ENCODE results near the gene TSPAN13. TPM values are rescaled to one million over a fixed set of nuclear protein-coding genes. Genes with fewer than 3 reads are reported as not detected.

The TSPAN13 gene
- total and polyA plus RNA-seq, 2 of the 4 experiments (the other 2 are of a cell fraction): 3.0 to 5.0 TPM

- no peak overlapping the region for H3K4me3 ChIP-seq (ENCODE audit: insufficient read depth, low read depth, low read length)
- DNase-seq (peak; percentile 78), ATAC-seq (ENCODE audit: low read depth) (peak; percentile 10; the same call in 1 of the 2 replicates)
- H3K23ac ChIP-seq (ENCODE audit: low read depth, low read length): no peak overlapping the region
- H3K9me1 ChIP-seq (ENCODE audit: insufficient read depth, low read length): peaks cover 6% of the 10 kb centered on the region; the same call in 1 of the 2 replicates
- no peak overlapping the region for H2AK9ac ChIP-seq (replicated peaks; ENCODE audit: low read depth, low read length, poor library complexity)
- H3K18ac ChIP-seq (ENCODE audit: low read depth, low read length): no peak overlapping the region
- in situ Hi-C loops (cut with MboI; ENCODE audit: low sequenced_read_pairs) (no loop called here), intact Hi-C loops (cut with micrococcal nuclease) (no loop called here), dilution Hi-C loops (cut with HindIII; ENCODE audit: low sequenced_read_pairs, unreplicated experiment) (no loop called here)
- H3K79me1 ChIP-seq (ENCODE audit: low read depth in 1 of 2, low read length in 2 of 2): no peaks in the 10 kb centered on the region
- POLR2A ChIA-PET (ENCODE audit: unreplicated experiment): no interaction called here
- H2AFZ ChIP-seq (replicated peaks; ENCODE audit: low read length, poor library complexity): no peak overlapping the region
- H3K9me3 ChIP-seq (ENCODE audit: control insufficient read depth, insufficient read depth, low read length): no peaks in the 10 kb centered on the region
- peak overlapping the region; percentile 61 for H2BK5ac ChIP-seq (ENCODE audit: low read depth, low read length, poor library complexity, severe bottlenecking)
- no peaks in the 10 kb centered on the region for H3K36me3 ChIP-seq (ENCODE audit: control insufficient read depth, insufficient read depth, low read length)
- H4K20me1 ChIP-seq (ENCODE audit: insufficient read depth, low read length): no peaks in the 10 kb centered on the region
- TF ChIP-seq BHLHE40 (IDR thresholded peaks at IDR 0.05; ENCODE audit: low read depth, low read length) (no peak), FOS (IDR thresholded peaks at IDR 0.05; ENCODE audit: low read depth, low read length) (0 out of 2 replicates have a peak, but pooled peaks have one; percentile 9)
- H2BK15ac ChIP-seq (ENCODE audit: low read depth, low read length): no peak overlapping the region
- no peak overlapping the region for H4K5ac ChIP-seq (ENCODE audit: low read depth, low read length)
- H3K27ac ChIP-seq (ENCODE audit: insufficient read depth, low read length): no peak overlapping the region
- no peak overlapping the region for H3K14ac ChIP-seq (replicated peaks; ENCODE audit: low read depth, low read length)
- CTCF ChIA-PET: interaction anchor here (1.2 kb wide), 1 partner anchor 11 kb away, joined by 3 read pairs; no protein-coding TSS in a partner anchor
- no TSS peak for BruUV-seq (replicated peaks)
- no peak overlapping the region for H2AK5ac ChIP-seq (ENCODE audit: low read depth, low read length)
- WGBS, 2 experiments (ENCODE audit: extremely low coverage in 2 of 2, insufficient read length in 1 of 2): no CpG with 5 or more reads among the region's 4 CpGs
- no peak overlapping the region for H4K91ac ChIP-seq (ENCODE audit: insufficient read depth, low read depth, low read length)
- no peak overlapping the region; the same call in 1 of the 2 replicates for H3K4ac ChIP-seq (ENCODE audit: low read depth, low read length)
- peaks cover 3% of the 10 kb centered on the region for H3K4me1 ChIP-seq (ENCODE audit: control insufficient read depth, insufficient read depth, low read length)
- no peak overlapping the region; the same call in 1 of the 2 replicates for H2BK20ac ChIP-seq (ENCODE audit: low read depth, low read length)
- no peak overlapping the region; a peak in 1 of 4 replicates for H4K8ac ChIP-seq (ENCODE audit: low read depth in 2 of 2, low read length in 2 of 2)
- no peaks in the 10 kb centered on the region for H3K27me3 ChIP-seq (ENCODE audit: control insufficient read depth, insufficient read depth, low read length)
- no peak overlapping the region for H3K56ac ChIP-seq (ENCODE audit: extremely low read depth, insufficient read depth, low read length)
- no peak overlapping the region for H3K9ac ChIP-seq (ENCODE audit: low read depth, low read length)
- H2BK120ac ChIP-seq (ENCODE audit: low read depth, low read length): no peak overlapping the region
- peak overlapping the region; percentile 51; the same call in 1 of the 2 replicates for H3K4me2 ChIP-seq (ENCODE audit: low read depth, low read length)
Measured at GRCh38 chr7:16743236-16743635, 10.3 kb upstream of the TSPAN13 start.
